HFF-Myc (cell line): Measurements from ENCODE around the gene BDNF.

Experiments
- DNase-seq: peaks from one replicate; pipeline ENCODE4 v3.0.0-alpha.2; 2011; ENCODE audit warnings: low read depth; ENCODE audit errors: extremely low read depth
- H3K4me3 ChIP-seq: replicated peaks from 2 replicates; pipeline ENCODE4 v1.5.1; 2011; ENCODE audit warnings: low read depth, mild to moderate bottlenecking, control low read depth, low read length
- TF ChIP-seq, protein P1 (sequence below): IDR thresholded peaks from 2 replicates; pipeline ENCODE4 v1.5.1; 2012; ENCODE audit warnings: mild to moderate bottlenecking, low read depth, low read length, control low read depth; ENCODE audit errors: missing control alignments

The BDNF gene

GRCh38 chr11:27688076-27688475, 12.2 kb downstream of the BDNF start:
- TF ChIP-seq, protein P1, sequence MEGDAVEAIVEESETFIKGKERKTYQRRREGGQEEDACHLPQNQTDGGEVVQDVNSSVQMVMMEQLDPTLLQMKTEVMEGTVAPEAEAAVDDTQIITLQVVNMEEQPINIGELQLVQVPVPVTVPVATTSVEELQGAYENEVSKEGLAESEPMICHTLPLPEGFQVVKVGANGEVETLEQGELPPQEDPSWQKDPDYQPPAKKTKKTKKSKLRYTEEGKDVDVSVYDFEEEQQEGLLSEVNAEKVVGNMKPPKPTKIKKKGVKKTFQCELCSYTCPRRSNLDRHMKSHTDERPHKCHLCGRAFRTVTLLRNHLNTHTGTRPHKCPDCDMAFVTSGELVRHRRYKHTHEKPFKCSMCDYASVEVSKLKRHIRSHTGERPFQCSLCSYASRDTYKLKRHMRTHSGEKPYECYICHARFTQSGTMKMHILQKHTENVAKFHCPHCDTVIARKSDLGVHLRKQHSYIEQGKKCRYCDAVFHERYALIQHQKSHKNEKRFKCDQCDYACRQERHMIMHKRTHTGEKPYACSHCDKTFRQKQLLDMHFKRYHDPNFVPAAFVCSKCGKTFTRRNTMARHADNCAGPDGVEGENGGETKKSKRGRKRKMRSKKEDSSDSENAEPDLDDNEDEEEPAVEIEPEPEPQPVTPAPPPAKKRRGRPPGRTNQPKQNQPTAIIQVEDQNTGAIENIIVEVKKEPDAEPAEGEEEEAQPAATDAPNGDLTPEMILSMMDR, result no peak
- no peak for DNase-seq
- no peak overlapping the region for H3K4me3 ChIP-seq

DNA sequence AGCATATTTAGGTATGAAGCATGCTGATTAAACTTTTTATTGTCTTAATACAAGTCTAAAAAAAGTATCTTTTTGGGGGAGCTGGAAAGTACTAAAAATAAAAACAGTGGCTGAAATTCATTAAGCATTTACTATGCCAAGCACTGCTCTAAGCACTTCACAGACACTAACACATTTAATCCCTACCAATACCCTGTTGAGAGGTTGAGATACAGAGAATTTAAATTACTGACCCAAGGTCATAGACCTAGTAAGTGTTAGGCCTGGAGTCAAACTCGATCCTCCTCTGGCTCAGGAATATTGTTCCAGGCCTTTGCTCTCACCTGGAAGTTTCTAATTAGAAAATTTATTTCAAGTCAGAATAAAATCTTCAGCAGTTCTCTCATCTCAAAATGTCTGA, 18.6 kb downstream of the BDNF start:
- TF ChIP-seq, protein P1, result no peak
- DNase-seq, result no peak
- H3K4me3 ChIP-seq, result no peak overlapping the region

GRCh38 chr11:27679136-27680015, 20.9 kb downstream of the BDNF start:
- TF ChIP-seq, protein P1, result no peak
- no peak for DNase-seq
- no peak overlapping the region for H3K4me3 ChIP-seq

DNA sequence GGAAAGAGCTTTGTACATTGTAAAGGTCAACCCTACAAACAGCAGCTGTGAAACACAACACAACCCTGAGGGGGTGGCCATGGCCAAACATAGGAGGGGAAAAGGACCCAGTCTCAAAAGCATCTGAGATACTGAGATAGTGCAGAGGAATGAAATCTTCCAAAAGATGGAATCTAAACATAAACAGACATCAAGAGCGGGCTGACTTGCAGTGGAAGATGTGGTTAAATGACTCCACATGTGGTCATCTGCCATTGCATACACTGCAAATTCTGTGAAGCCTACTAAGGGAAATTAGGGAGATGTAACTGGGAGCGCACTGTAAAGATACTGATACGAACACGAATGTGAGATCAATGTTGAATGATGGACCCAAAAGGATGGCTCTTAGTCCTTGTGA, 22.0 kb downstream of the BDNF start:
- H3K4me3 ChIP-seq, result no peak overlapping the region
- TF ChIP-seq, protein P1, result no peak
- DNase-seq, result no peak

- no peak for DNase-seq
- H3K4me3 ChIP-seq, result no peak overlapping the region
- TF ChIP-seq, protein P1, result no peak
These were observed 23.1 kb downstream of the BDNF start for GRCh38 chr11:27677108-27677507.

GRCh38 chr11:27673979-27674663, 26.1 kb downstream of the BDNF start:
- TF ChIP-seq, protein P1, result no peak
- DNase-seq, result no peak
- no peak overlapping the region for H3K4me3 ChIP-seq
